A549 treated with GW870086 at 1 μM for 4 hours (cell line): ENCODE data around the gene VWA8. TPM values are rescaled to one million over a fixed set of nuclear protein-coding genes. Genes with fewer than 3 reads are reported as not detected.

Experiments
- total RNA-seq: library from RNA; stranded (reverse); fragments of 200-300 nt; extraction: Qiagen RNA extraction; gene quantifications from 5 replicates; pipeline ENCODE4 v1.2.3, GENCODE V29; 2022; ENCODE audit warnings: low read depth

Gene VWA8
- 6.0 to 8.1 TPM (median 7.6 TPM) in 5 replicates for total RNA-seq

DNA sequence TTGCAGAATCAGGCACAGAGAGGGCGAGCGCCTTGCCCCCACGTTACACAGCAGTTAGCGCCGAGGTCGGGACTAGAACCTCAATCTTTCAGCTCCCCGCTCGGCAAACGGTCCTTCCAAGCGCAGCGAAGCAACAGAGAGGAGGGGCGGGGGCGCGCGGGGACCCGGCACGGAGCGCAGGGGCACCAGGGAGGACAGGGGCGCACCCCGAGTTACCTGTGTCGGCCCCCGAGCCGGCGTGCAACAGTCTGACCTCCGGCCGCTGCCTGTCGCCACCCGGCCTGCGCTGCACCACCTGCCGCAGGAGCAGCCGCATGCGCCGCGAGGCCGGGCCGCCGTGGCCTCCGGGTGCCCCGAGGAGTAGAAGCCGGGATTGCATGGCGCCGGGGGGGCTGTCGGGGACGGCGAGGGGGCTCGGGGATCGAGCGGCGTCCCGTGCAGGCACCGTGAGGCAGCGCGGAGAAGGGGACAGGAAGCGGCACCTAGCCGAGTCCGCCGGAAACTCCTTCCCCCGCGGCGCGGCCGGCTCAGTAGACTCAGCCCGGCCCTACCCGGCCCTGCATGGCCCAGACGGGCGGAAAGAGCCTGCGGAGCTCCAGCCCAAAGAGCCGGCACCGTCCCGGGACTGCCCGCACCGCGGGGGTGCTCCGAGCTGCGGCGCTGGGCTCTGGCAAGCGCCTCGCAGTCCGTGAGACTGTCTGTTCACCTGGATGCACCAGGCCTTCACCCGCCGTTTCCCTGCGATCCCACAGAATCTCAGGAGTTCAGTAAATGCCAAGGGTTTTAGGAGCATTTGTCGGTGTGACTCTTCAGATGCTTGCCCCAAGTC is at the start of gene VWA8:
Gene VWA8 (minus strand): TSS at position 473 of the 829 bp plus-strand sequence. CDS start 94 bp downstream, at position 379.

Other genes starting within 250 kb of the VWA8 start
- 5.4 to 6.8 TPM (median 6.6 TPM) in 5 replicates for gene DGKH, start 87.5 kb upstream of the VWA8 start, total RNA-seq